BLaER1 treated with 17β-estradiol and CSF1 and Interleukin-3, amounts not matched to agents 10 nM and 100 nM (cell line): Measurements from ENCODE around the gene DEFB129.
"Not testable (repeated sequence)": the region's sequence is repeated elsewhere in the genome, so short reads cannot be mapped to it uniquely, and the experiment has no call there.

Source experiments
- H3K27ac ChIP-seq, 11 experiments: shearing (Covaris generic); formaldehyde crosslinking; 2 replicates each; pipeline ENCODE4 v1.8.1; 2022
- H3K27me3 ChIP-seq, 11 experiments: shearing (Covaris generic); formaldehyde crosslinking; 2 replicates each; pipeline ENCODE4 v1.8.1; 2022
- H3K36me3 ChIP-seq, 11 experiments: shearing (Covaris generic); formaldehyde crosslinking; 2 replicates each; pipeline ENCODE4 v1.8.1; 2022
- H3K4me1 ChIP-seq, 10 experiments: shearing (Covaris generic); formaldehyde crosslinking; 2 replicates each; pipeline ENCODE4 v1.8.1; 2022
- H3K4me2 ChIP-seq, 11 experiments: shearing (Covaris generic); formaldehyde crosslinking; 2 replicates each; pipeline ENCODE4 v1.8.1; 2022
- H3K4me3 ChIP-seq, 10 experiments: shearing (Covaris generic); formaldehyde crosslinking; 2 replicates each; pipeline ENCODE4 v1.8.1; 2022
- H3K9ac ChIP-seq, 11 experiments: shearing (Covaris generic); formaldehyde crosslinking; 2 replicates each; pipeline ENCODE4 v1.8.1; 2022
- H3K9me3 ChIP-seq, 11 experiments: shearing (Covaris generic); formaldehyde crosslinking; replicated peaks in 1 of 11; 2 replicates each; pipeline ENCODE4 v1.8.1; 2022
- H4K20me1 ChIP-seq, 11 experiments: shearing (Covaris generic); formaldehyde crosslinking; 2 replicates each; pipeline ENCODE4 v1.8.1; 2022
- Cebpa-rat ChIP-seq, 11 experiments: shearing (Covaris generic); IDR thresholded peaks; 2 replicates each; pipeline ENCODE4 v1.8.1; 2022

The DEFB129 gene

GRCh38 chr20:226958-227357, at the start of gene DEFB129:
TSS of gene DEFB129 (plus strand) at chr20:227258. CDS start at chr20:227289, 31 bp downstream.
- H3K4me2 ChIP-seq = peak within 1 kb of the TSS in 8 of 11 experiments; percentile 1 to 58 (median 22); a peak in 9 of 22 replicates
- H3K27me3 ChIP-seq = no peaks in the 10 kb centered on the region
- H3K4me1 ChIP-seq = peaks cover 6 to 16% (median 12%) of the 10 kb centered on the region in 10 experiments; a peak in 13 of 20 replicates
- no peaks in the 10 kb centered on the region for H4K20me1 ChIP-seq
- peaks cover 0 to 7% (median 0%) of the 10 kb centered on the region in 11 experiments; a peak in 6 of 22 replicates for H3K9me3 ChIP-seq
- peak within 1 kb of the TSS in 1 of 11 experiments; percentile 36; a peak in 1 of 22 replicates for H3K9ac ChIP-seq
- H3K4me3 ChIP-seq = no peak within 1 kb of the TSS
- H3K36me3 ChIP-seq = no peaks in the 10 kb centered on the region
- peak within 1 kb of the TSS in 7 of 11 experiments; percentile 42 to 77 (median 60); a peak in 14 of 22 replicates for H3K27ac ChIP-seq
- no peak for TF ChIP-seq Cebpa-rat (IDR thresholded peaks at IDR 0.05)

- Histone ChIP-seq H3K36me3 (no peaks in the 10 kb centered on the region), H3K9ac (no peak overlapping the region), H3K4me2 (no peak overlapping the region), H3K9me3 (peaks cover 0 to 20% (median 10%) of the 10 kb centered on the region in 11 experiments; a peak in 10 of 22 replicates), H3K4me1 (no peaks in the 10 kb centered on the region), H3K27me3 (no peaks in the 10 kb centered on the region), H4K20me1 (no peaks in the 10 kb centered on the region), H3K4me3 (no peak overlapping the region), H3K27ac (no peak overlapping the region)
- TF ChIP-seq Cebpa-rat (IDR thresholded peaks at IDR 0.05) = no peak
These were observed 42.8 kb upstream of the DEFB129 start for GRCh38 chr20:184288-184687.

- Histone ChIP-seq H4K20me1 (no peaks in the 10 kb centered on the region), H3K4me1 (no peaks in the 10 kb centered on the region), H3K27me3 (no peaks in the 10 kb centered on the region), H3K4me2 (no peak overlapping the region), H3K27ac (no peak overlapping the region), H3K4me3 (no peak overlapping the region), H3K36me3 (no peaks in the 10 kb centered on the region), H3K9me3 (peaks cover 18 to 39% (median 30%) of the 10 kb centered on the region in 11 experiments), H3K9ac (no peak overlapping the region)
- no peak for TF ChIP-seq Cebpa-rat (IDR thresholded peaks at IDR 0.05)
These were observed 39.3 kb upstream of the DEFB129 start for GRCh38 chr20:187733-188132.

GRCh38 chr20:189611-190010, 37.4 kb upstream of the DEFB129 start, which contains the start of gene DEFB128:
TSS of gene DEFB128 (minus strand) at chr20:189711. CDS start at chr20:189623, 88 bp downstream.
- Histone ChIP-seq H3K9ac (no peak within 1 kb of the TSS), H3K36me3 (no peaks in the 10 kb centered on the region), H3K9me3 (peaks cover 17 to 36% (median 26%) of the 10 kb centered on the region in 11 experiments), H3K27ac (no peak within 1 kb of the TSS), H3K27me3 (no peaks in the 10 kb centered on the region), H3K4me1 (no peaks in the 10 kb centered on the region), H3K4me2 (no peak within 1 kb of the TSS), H3K4me3 (no peak within 1 kb of the TSS), H4K20me1 (no peaks in the 10 kb centered on the region)
- TF ChIP-seq Cebpa-rat (IDR thresholded peaks at IDR 0.05) = no peak

GRCh38 chr20:198225-198624, 28.8 kb upstream of the DEFB129 start:
- no peak overlapping the region for H3K27ac ChIP-seq
- H3K27me3 ChIP-seq = no peaks in the 10 kb centered on the region
- H4K20me1 ChIP-seq = no peaks in the 10 kb centered on the region
- peaks cover 0 to 9% (median 4%) of the 10 kb centered on the region in 11 experiments; a peak in 5 of 22 replicates for H3K9me3 ChIP-seq
- no peak for TF ChIP-seq Cebpa-rat (IDR thresholded peaks at IDR 0.05)
- peaks cover 0 to 7% (median 5%) of the 10 kb centered on the region in 10 experiments; a peak in 8 of 20 replicates for H3K4me1 ChIP-seq
- no peak overlapping the region for H3K4me2 ChIP-seq
- H3K4me3 ChIP-seq = no peak overlapping the region
- H3K9ac ChIP-seq = no peak overlapping the region
- H3K36me3 ChIP-seq = no peaks in the 10 kb centered on the region

GRCh38 chr20:199996-200395, 27.1 kb upstream of the DEFB129 start:
- Histone ChIP-seq H3K27ac (no peak overlapping the region), H3K4me3 (no peak overlapping the region), H3K4me1 (peaks cover 0 to 7% (median 5%) of the 10 kb centered on the region in 10 experiments; a peak in 8 of 20 replicates), H3K9me3 (peaks cover 0 to 9% (median 4%) of the 10 kb centered on the region in 11 experiments; a peak in 5 of 22 replicates), H3K4me2 (peak overlapping the region in 5 of 11 experiments; percentile 1 to 37 (median 27); a peak in 4 of 22 replicates), H3K36me3 (no peaks in the 10 kb centered on the region), H4K20me1 (no peaks in the 10 kb centered on the region), H3K27me3 (no peaks in the 10 kb centered on the region), H3K9ac (no peak overlapping the region)
- TF ChIP-seq Cebpa-rat (IDR thresholded peaks at IDR 0.05) = no peak

- H3K9me3 ChIP-seq, H3K36me3 ChIP-seq, H3K4me1 ChIP-seq, H3K4me3 ChIP-seq, H3K27ac ChIP-seq, H3K9ac ChIP-seq, H3K4me2 ChIP-seq, H3K27me3 ChIP-seq, H4K20me1 ChIP-seq: not testable (repeated sequence)
These were observed 23.4 kb upstream of the DEFB129 start for GRCh38 chr20:203630-204029.

GRCh38 chr20:208942-209566, 18.0 kb upstream of the DEFB129 start:
- no peak for TF ChIP-seq Cebpa-rat (IDR thresholded peaks at IDR 0.05)
- Histone ChIP-seq H3K9me3 (no peaks in the 10 kb centered on the region), H3K36me3 (no peaks in the 10 kb centered on the region), H3K4me3 (no peak overlapping the region), H3K27me3 (no peaks in the 10 kb centered on the region), H3K27ac (no peak overlapping the region), H3K4me2 (no peak overlapping the region), H3K4me1 (no peaks in the 10 kb centered on the region), H3K9ac (no peak overlapping the region), H4K20me1 (no peaks in the 10 kb centered on the region)

GRCh38 chr20:210809-211502, 16.1 kb upstream of the DEFB129 start:
- no peak overlapping the region for H3K9ac ChIP-seq
- H3K27ac ChIP-seq = no peak overlapping the region
- no peaks in the 10 kb centered on the region for H3K27me3 ChIP-seq
- no peak overlapping the region for H3K4me3 ChIP-seq
- TF ChIP-seq Cebpa-rat (IDR thresholded peaks at IDR 0.05) = no peak
- H3K4me2 ChIP-seq = no peak overlapping the region
- H3K36me3 ChIP-seq = no peaks in the 10 kb centered on the region
- no peaks in the 10 kb centered on the region for H3K9me3 ChIP-seq
- H3K4me1 ChIP-seq = no peaks in the 10 kb centered on the region
- H4K20me1 ChIP-seq = no peaks in the 10 kb centered on the region
